ENCODE results near the gene MIDN. TPM values are rescaled to one million over a fixed set of nuclear protein-coding genes. Genes with fewer than 3 reads are reported as not detected.
A peak's percentile ranks its signal among the peaks of the same experiment; 100 is the strongest.

Gene MIDN
- total and polyA plus RNA-seq, 2 of the 4 experiments (the other 2 are of a cell fraction): 2.5 to 26.0 TPM

- peaks cover 91% of the 10 kb centered on the region for H4K20me1 ChIP-seq (ENCODE audit: insufficient read depth, low read length)
- no peaks in the 10 kb centered on the region for H3K27me3 ChIP-seq (ENCODE audit: control insufficient read depth, insufficient read depth, low read length)
- H3K18ac ChIP-seq (ENCODE audit: low read depth, low read length): peak overlapping the region; percentile 65; the same call in 1 of the 2 replicates
- H2BK20ac ChIP-seq (ENCODE audit: low read depth, low read length): 0 out of 2 replicates have a peak overlapping the region, but pooled peaks have one; percentile 20
- peak overlapping the region; percentile 99 for H2BK5ac ChIP-seq (ENCODE audit: low read depth, low read length, poor library complexity, severe bottlenecking)
- WGBS, 2 experiments (ENCODE audit: extremely low coverage in 2 of 2, insufficient read length in 1 of 2): 84% methylated on average over 25 of the region's 37 CpGs; no CpG with 5 or more reads in 1 of the 2 experiments
- intact Hi-C loops (cut with micrococcal nuclease) (no loop called here), in situ Hi-C loops (cut with MboI; ENCODE audit: low sequenced_read_pairs) (no loop called here), dilution Hi-C loops (cut with HindIII; ENCODE audit: low sequenced_read_pairs, unreplicated experiment) (no loop called here)
- H3K23ac ChIP-seq (ENCODE audit: low read depth, low read length): peak overlapping the region; percentile 66
- H2BK15ac ChIP-seq (ENCODE audit: low read depth, low read length): 0 out of 3 replicates have a peak overlapping the region, but pooled peaks have one; percentile 11
- H3K56ac ChIP-seq (ENCODE audit: extremely low read depth, insufficient read depth, low read length): peak overlapping the region; percentile 39; the same call in 1 of the 2 replicates
- peak overlapping the region; percentile 99 for H2AK9ac ChIP-seq (replicated peaks; ENCODE audit: low read depth, low read length, poor library complexity)
- peaks cover 35% of the 10 kb centered on the region for H3K4me1 ChIP-seq (ENCODE audit: control insufficient read depth, insufficient read depth, low read length)
- H3K4me2 ChIP-seq (ENCODE audit: low read depth, low read length): peak overlapping the region; percentile 52; the same call in 1 of the 2 replicates
- H3K9ac ChIP-seq (ENCODE audit: low read depth, low read length): peak overlapping the region; percentile 38; the same call in 1 of the 2 replicates
- peak overlapping the region; percentile 82 for H4K91ac ChIP-seq (ENCODE audit: insufficient read depth, low read depth, low read length)
- H3K4ac ChIP-seq (ENCODE audit: low read depth, low read length): peak overlapping the region; percentile 84
- H4K8ac ChIP-seq (ENCODE audit: low read depth in 2 of 2, low read length in 2 of 2): peak overlapping the region; percentile 63 to 79; a peak in 3 of 4 replicates
- peak overlapping the region; percentile 36 for H2AFZ ChIP-seq (replicated peaks; ENCODE audit: low read length, poor library complexity)
- no peak for DNase-seq
- TF ChIP-seq MXI1 (IDR thresholded peaks at IDR 0.05; ENCODE audit: borderline replicate concordance, low read depth, low read length) (no peak), CEBPB (IDR thresholded peaks at IDR 0.05; ENCODE audit: low read depth, low read length) (no peak), USF2 (IDR thresholded peaks at IDR 0.05; ENCODE audit: low read depth, low read length) (0 out of 2 replicates have a peak, but pooled peaks have one; percentile 6), RCOR1 (IDR thresholded peaks at IDR 0.05; ENCODE audit: insufficient replicate concordance, low read length) (no peak), BHLHE40 (IDR thresholded peaks at IDR 0.05; ENCODE audit: low read depth, low read length) (no peak), CTCF (conservative IDR thresholded peaks at IDR 0.05; ENCODE audit: low read depth, low read length) (no peak)
- peak overlapping the region; percentile 94 for H2AK5ac ChIP-seq (ENCODE audit: low read depth, low read length)
- H3K9me3 ChIP-seq (ENCODE audit: control insufficient read depth, insufficient read depth, low read length): no peaks in the 10 kb centered on the region
- no TSS peak for BruUV-seq (replicated peaks)
- peaks cover 70% of the 10 kb centered on the region for H3K36me3 ChIP-seq (ENCODE audit: control insufficient read depth, insufficient read depth, low read length)
- peak overlapping the region; percentile 99 for H3K27ac ChIP-seq (ENCODE audit: insufficient read depth, low read length)
- peak overlapping the region; percentile 27 for H4K5ac ChIP-seq (ENCODE audit: low read depth, low read length)
- ChIA-PET POLR2A (ENCODE audit: unreplicated experiment) (interaction anchor here (1.5 to 1.6 kb wide), 2 partner anchors 12 to 15 kb away, joined by 16 to 28 read pairs; partner anchors contain the start of gene CIRBP), CTCF (interaction anchor here (1.6 kb wide), 1 partner anchor 13 kb away, joined by 11 read pairs; no protein-coding TSS in a partner anchor)
- ATAC-seq (ENCODE audit: low read depth): no peak
- peak overlapping the region; percentile 85; the same call in 1 of the 2 replicates for H3K14ac ChIP-seq (replicated peaks; ENCODE audit: low read depth, low read length)
- H3K4me3 ChIP-seq (ENCODE audit: insufficient read depth, low read depth, low read length): no peak overlapping the region; the same call in 1 of the 2 replicates
- H2BK120ac ChIP-seq (ENCODE audit: low read depth, low read length): peak overlapping the region; percentile 81
- no peaks in the 10 kb centered on the region for H3K9me1 ChIP-seq (ENCODE audit: insufficient read depth, low read length)
- peaks cover 0 to 40% of the 10 kb centered on the region in 2 experiments; a peak in 2 of 4 replicates for H3K79me1 ChIP-seq (ENCODE audit: low read depth in 1 of 2, low read length in 2 of 2)
Measured at GRCh38 chr19:1254081-1254527, 5.7 kb downstream of the MIDN start.
